Thymus (tissue), 11 donors: ENCODE data around the gene CLEC10A. TPM values are rescaled to one million over a fixed set of nuclear protein-coding genes. Genes with fewer than 3 reads are reported as not detected.
"Not testable (repeated sequence)": the region's sequence is repeated elsewhere in the genome, so short reads cannot be mapped to it uniquely, and the experiment has no call there.

ENCODE experiments used
- DNase-seq, 9 donors: peaks; one replicate each; pipeline ENCODE4 v3.0.0-alpha.2; 2013; ENCODE audit warnings: low spot score in 9 of 9, low read depth in 6 of 9, missing footprints in 1 of 9
- H3K27ac ChIP-seq, 2 donors: one replicate each; pipeline ENCODE4 v1.5.1; 2013; ENCODE audit warnings: control low read depth in 1 of 2, low read depth in 1 of 2, low read length in 1 of 2, mild to moderate bottlenecking in 1 of 2, moderate library complexity in 1 of 2
- H3K27me3 ChIP-seq, 2 donors: one replicate each; pipeline ENCODE4 v1.5.1; 2013; ENCODE audit warnings: low read length in 1 of 2; ENCODE audit not compliant: control insufficient read depth in 2 of 2, insufficient read depth in 1 of 2
- H3K36me3 ChIP-seq, 2 donors: one replicate each; pipeline ENCODE4 v1.5.1; 2013; ENCODE audit warnings: low read length in 1 of 2, mild to moderate bottlenecking in 1 of 2, moderate library complexity in 1 of 2; ENCODE audit not compliant: control insufficient read depth in 2 of 2, insufficient read depth in 2 of 2
- H3K4me1 ChIP-seq, 2 donors: one replicate each; pipeline ENCODE4 v1.5.1; 2013; ENCODE audit warnings: low read length in 2 of 2; ENCODE audit not compliant: control insufficient read depth in 2 of 2, insufficient read depth in 2 of 2
- H3K4me3 ChIP-seq, 2 donors: one replicate each; pipeline ENCODE4 v1.5.1; 2013; ENCODE audit warnings: low read length in 2 of 2, control low read depth in 1 of 2, mild to moderate bottlenecking in 1 of 2
- H3K9me3 ChIP-seq, 2 donors: one replicate each; pipeline ENCODE4 v1.5.1; 2013; ENCODE audit warnings: low read length in 1 of 2, mild to moderate bottlenecking in 1 of 2; ENCODE audit not compliant: control insufficient read depth in 2 of 2, insufficient read depth in 1 of 2
- WGBS: extraction: QIAGEN DNeasy Blood & Tissue Kit; methylation state at CpG from one replicate; pipeline ENCODE4 v1.1.7; 2013; 5-methylcytosine and 5-hydroxymethylcytosine counted together
- polyA plus RNA-seq: library from polyadenylated mRNA; stranded (reverse); fragments of 200-250 nt; gene quantifications from one replicate; pipeline ENCODE4 v1.2.3, GENCODE V29; 2013
- total RNA-seq: library from RNA; stranded (reverse); fragments of 120-200 nt; gene quantifications from one replicate; pipeline ENCODE4 v1.2.4, GENCODE V29; 2013
- donor health status: healthy.

The CLEC10A gene
- total and polyA plus RNA-seq, 2 donors = 8.6 to 11.2 TPM

DNA sequence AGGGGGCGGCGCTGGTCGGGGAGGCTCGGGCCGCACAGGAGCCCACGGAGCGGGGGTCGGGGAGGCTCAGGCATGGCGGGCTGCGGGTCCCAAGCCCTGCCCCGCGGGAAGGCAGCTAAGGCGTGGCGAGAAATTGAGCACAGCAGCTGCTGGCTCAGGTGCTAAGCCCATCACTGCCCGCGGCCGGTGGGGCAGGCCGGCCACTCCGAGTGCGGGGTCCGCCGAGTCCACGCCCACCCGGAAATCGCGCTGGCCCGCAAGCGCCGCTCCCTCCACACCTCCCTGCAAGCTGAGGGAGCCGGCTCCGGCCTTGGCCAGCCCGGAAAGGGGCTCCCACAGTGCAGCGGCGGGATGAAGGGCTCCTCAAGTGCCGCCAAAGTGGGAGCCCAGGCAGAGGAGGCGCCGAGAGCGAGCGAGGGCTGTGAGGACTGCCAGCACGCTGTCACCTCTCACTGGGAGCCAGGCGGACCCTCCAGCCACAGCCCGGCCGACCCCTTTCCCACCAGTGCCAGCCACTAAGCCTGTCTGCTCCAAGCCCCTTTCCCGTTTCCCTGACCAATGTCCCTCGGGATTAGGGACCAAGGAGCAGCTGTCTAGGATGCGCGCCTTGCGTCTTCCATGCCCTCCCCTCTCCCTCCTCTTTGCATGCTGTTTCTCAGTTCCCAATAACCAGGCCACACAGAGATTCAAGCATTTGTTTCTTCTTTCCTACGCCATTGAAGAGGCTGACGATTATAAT is 20.8 kb upstream of the CLEC10A start:
- H3K27ac ChIP-seq, H3K27me3 ChIP-seq, H3K4me1 ChIP-seq, H3K4me3 ChIP-seq, H3K9me3 ChIP-seq, H3K36me3 ChIP-seq, DNase-seq: not testable (repeated sequence)
- WGBS = 97% methylated on average over 50 of the region's 50 CpGs

DNA sequence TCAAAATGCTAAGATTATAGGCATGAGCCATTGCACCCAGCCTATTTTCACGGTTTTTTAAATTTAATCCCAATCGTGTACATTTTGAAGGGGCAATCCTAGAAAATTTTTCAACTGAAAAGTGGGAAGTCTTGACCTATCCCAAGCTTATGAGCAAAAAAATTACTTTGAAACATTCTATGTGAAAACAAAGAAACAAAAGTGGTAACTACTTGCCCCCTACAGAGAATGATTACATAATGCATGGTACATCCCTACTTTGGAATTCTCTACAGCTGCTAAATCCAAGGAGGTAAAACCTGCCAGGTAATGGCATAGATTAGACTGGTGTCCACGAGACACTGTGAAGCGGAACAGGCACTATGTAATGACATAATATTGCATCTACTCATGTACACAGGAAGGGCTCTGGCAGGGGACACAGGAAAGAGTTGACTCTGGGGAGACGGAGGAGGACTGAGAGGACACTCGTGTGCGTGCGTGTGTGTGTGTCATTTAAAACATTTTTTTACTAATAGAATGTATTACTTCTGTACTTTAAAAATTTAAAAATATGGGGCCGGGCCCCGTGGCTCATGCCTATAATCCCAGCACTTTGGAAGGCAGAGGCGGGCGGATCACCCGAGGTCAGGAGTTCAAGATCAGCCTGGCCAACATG is 18.9 kb upstream of the CLEC10A start:
- no peak for DNase-seq
- Histone ChIP-seq H3K27ac (no peak overlapping the region), H3K4me3 (no peak overlapping the region), H3K4me1 (no peaks in the 10 kb centered on the region), H3K27me3 (peaks cover 0 to 11% of the 10 kb centered on the region in 2 donors), H3K9me3 (no peaks in the 10 kb centered on the region), H3K36me3 (no peaks in the 10 kb centered on the region)
- 92% methylated on average over 13 of the region's 13 CpGs for WGBS

DNA sequence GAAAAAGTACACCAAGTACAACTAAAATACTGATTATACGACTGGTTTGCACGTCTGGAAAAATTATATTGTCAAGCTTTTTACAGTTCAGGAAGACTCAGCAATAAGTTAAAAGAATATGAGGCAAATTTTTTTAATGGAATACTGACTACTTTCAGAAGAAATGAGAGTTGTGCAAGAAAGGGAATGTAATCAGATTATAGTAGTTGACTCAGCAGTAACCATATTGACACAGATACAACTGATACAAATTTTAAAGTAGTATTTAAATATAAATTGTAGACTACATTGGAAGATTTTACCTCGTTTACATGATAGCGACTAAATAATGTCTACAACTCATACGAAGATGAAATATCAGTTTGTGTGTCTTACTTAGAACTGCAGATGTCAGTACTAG is 17.9 kb upstream of the CLEC10A start:
- H3K4me1 ChIP-seq = no peaks in the 10 kb centered on the region
- peaks cover 0 to 10% of the 10 kb centered on the region in 2 donors for H3K27me3 ChIP-seq
- H3K9me3 ChIP-seq = no peaks in the 10 kb centered on the region
- H3K4me3 ChIP-seq = no peak overlapping the region
- DNase-seq = no peak
- no peak overlapping the region for H3K27ac ChIP-seq
- WGBS = 81% methylated on average over 5 of the region's 5 CpGs
- no peaks in the 10 kb centered on the region for H3K36me3 ChIP-seq

DNA sequence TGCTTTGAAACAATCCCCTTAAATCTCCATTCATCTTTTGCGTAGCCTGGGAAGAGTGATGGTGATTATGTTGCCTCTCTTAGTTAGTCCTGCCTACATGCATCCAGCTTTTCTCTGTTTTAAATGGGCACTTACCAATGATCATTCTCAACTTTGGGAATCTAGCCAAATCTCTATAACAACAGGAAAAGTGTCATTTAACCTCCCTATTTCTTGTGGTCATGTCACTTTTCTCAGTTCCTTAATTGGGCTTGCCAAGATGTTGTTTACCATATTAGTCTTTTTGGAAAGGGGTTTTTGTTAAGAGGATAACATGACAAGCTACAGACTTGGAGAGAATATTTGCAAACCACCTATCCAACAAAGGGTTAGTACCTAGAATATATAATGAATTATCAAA is 15.6 kb upstream of the CLEC10A start:
- DNase-seq = no peak
- H3K4me3 ChIP-seq = no peak overlapping the region
- 98% methylated on average over 1 of the region's 1 CpG for WGBS
- H3K27me3 ChIP-seq = peaks cover 0 to 5% of the 10 kb centered on the region in 2 donors
- H3K36me3 ChIP-seq = no peaks in the 10 kb centered on the region
- H3K4me1 ChIP-seq = no peaks in the 10 kb centered on the region
- H3K27ac ChIP-seq = no peak overlapping the region
- H3K9me3 ChIP-seq = no peaks in the 10 kb centered on the region

DNA sequence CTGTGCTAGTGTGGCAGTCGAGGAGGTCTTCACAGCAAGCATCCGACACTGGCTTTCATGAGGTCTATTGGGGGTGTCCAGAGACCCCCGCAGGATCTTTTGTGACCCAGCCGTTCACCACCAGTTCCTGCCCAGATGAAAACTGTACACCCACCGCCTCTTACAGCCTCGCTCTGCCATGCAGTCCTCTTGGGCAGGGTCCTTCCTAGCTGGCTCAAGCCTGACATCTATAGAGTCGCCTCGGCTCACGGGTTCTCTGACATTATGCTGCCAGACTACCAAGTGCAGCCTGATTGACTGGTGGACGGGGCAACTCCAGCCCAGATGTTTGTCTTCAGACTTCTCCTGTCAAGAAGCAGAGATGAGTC is 14.6 kb upstream of the CLEC10A start:
- H3K9me3 ChIP-seq = no peaks in the 10 kb centered on the region
- no peak overlapping the region for H3K27ac ChIP-seq
- no peak overlapping the region for H3K4me3 ChIP-seq
- WGBS = 95% methylated on average over 10 of the region's 10 CpGs
- peaks cover 0 to 5% of the 10 kb centered on the region in 2 donors for H3K27me3 ChIP-seq
- no peaks in the 10 kb centered on the region for H3K4me1 ChIP-seq
- no peaks in the 10 kb centered on the region for H3K36me3 ChIP-seq
- no peak for DNase-seq

DNA sequence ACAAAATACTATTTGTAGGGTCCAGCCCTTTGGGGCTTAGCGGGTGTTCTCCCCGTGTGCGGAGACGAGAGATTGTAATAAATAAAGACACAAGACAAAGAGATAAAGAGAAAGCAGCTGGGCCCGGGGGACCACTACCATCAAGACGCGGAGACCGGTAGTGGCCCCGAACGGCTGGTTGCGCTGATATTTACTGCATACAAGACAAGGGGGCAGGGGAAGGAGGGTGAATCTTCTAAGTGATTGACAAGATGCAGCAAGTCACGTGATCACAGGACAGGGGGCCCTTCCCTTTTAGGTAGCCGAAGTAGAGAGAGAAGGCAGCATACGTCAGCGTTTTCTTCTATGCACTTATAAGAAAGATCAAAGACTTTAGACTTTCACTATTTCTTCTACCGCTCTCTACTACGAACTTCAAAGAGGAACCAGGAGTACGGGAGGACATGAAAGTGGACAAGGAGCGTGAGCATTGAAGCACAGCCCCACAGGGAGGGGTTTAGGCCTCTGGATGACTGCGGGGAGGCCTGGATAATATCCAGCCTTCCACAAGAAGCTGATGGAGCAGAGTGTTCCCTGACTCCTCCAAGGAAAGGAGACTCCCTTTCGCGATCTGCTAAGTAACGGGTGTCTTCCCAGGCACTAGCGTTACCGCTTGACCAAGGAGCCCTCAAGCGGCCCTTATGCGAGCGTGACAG is 11.4 kb upstream of the CLEC10A start:
- H3K27me3 ChIP-seq, DNase-seq, H3K4me3 ChIP-seq, H3K36me3 ChIP-seq, H3K4me1 ChIP-seq, H3K9me3 ChIP-seq, H3K27ac ChIP-seq: not testable (repeated sequence)
- 90% methylated on average over 23 of the region's 28 CpGs for WGBS

DNA sequence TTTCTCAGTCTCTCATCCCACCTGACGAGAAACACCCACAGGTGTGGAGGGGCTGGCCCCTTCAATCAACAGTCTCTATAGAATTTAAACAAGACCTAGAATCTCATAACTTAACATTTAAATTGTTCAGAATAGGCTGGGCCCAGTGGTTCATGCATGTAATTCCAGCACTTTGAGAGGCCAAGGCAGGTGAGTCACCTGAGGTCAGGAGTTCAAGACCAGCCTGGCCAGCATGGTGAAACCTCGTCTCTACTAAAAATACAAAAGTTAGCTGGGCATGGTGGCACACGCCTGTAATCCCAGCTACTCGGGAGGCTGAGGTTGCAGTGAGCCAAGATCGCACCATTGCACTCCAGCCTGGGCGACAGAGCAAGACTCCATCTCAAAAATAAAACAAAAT is 9.5 kb upstream of the CLEC10A start:
- not testable (repeated sequence) for H3K36me3 ChIP-seq, DNase-seq, H3K4me1 ChIP-seq, H3K4me3 ChIP-seq, H3K27me3 ChIP-seq, H3K9me3 ChIP-seq, H3K27ac ChIP-seq
- 96% methylated on average over 6 of the region's 6 CpGs for WGBS

DNA sequence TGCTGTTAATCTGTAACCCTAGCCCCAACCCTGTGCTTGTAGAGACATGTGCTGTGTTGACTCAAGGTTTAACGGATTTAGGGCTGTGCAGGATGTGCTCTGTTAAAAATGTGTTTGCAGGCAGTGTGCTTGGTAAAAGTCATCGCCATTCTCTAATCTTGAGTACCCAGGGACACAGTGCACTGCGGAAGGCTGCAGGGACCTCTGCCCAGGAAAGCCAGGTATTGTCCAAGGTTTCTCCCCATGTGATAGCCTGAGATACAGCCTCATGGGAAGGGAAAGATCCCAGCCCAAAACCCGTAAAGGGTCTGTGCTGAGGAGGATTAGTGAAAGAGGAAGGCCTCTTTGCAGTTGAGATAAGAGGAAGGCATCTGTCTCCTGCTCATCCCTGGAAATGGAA is 8.4 kb upstream of the CLEC10A start:
- 86% methylated on average over 4 of the region's 4 CpGs for WGBS
- H3K4me1 ChIP-seq, DNase-seq, H3K4me3 ChIP-seq, H3K36me3 ChIP-seq, H3K27ac ChIP-seq, H3K27me3 ChIP-seq, H3K9me3 ChIP-seq: not testable (repeated sequence)

DNA sequence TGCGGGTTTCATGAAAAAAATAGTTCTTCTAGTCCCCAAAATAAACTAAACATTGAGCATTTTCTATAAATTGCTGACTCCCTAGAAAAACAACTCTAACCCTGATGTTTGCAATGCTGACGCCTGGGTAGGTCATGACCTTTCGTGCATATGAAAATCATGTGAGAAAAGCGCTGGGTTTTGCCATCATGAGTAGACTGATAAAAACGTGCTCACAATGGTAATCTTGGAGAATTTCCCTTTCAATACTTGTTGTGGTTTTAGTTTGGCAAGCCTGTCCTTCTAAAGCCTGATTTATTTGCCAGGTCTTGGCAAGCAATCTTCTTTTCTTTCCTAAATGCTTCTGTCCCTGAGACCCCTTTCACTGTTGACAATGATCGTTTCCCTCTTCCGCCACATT is 4.0 kb upstream of the CLEC10A start:
- Histone ChIP-seq H3K36me3 (no peaks in the 10 kb centered on the region), H3K9me3 (no peaks in the 10 kb centered on the region), H3K4me1 (no peaks in the 10 kb centered on the region), H3K4me3 (no peak overlapping the region), H3K27ac (no peak overlapping the region), H3K27me3 (peaks cover 0 to 8% of the 10 kb centered on the region in 2 donors)
- no peak for DNase-seq
- WGBS = 35% methylated on average over 7 of the region's 7 CpGs
